Dermis microvascular lymphatic vessel endothelial cell (primary cell): ENCODE measurements around the gene LMO4. TPM values are rescaled to one million over a fixed set of nuclear protein-coding genes. Genes with fewer than 3 reads are reported as not detected.

Source experiments
- DNase-seq, 2 donors: peaks; one replicate each; pipeline versions ENCODE4 v3.0.0 to v3.0.0-alpha.2; 2010; ENCODE audit warnings: low read depth in 2 of 2
- total RNA-seq: library from RNA; depleted of rRNA; stranded (reverse); fragments of >200 nt; gene quantifications from 2 replicates; pipeline ENCODE4 v1.2.1, GENCODE V29; 2014

Gene LMO4, protein sequence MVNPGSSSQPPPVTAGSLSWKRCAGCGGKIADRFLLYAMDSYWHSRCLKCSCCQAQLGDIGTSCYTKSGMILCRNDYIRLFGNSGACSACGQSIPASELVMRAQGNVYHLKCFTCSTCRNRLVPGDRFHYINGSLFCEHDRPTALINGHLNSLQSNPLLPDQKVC
- total RNA-seq = 12.5 and 14.4 TPM in 2 replicates

DNA sequence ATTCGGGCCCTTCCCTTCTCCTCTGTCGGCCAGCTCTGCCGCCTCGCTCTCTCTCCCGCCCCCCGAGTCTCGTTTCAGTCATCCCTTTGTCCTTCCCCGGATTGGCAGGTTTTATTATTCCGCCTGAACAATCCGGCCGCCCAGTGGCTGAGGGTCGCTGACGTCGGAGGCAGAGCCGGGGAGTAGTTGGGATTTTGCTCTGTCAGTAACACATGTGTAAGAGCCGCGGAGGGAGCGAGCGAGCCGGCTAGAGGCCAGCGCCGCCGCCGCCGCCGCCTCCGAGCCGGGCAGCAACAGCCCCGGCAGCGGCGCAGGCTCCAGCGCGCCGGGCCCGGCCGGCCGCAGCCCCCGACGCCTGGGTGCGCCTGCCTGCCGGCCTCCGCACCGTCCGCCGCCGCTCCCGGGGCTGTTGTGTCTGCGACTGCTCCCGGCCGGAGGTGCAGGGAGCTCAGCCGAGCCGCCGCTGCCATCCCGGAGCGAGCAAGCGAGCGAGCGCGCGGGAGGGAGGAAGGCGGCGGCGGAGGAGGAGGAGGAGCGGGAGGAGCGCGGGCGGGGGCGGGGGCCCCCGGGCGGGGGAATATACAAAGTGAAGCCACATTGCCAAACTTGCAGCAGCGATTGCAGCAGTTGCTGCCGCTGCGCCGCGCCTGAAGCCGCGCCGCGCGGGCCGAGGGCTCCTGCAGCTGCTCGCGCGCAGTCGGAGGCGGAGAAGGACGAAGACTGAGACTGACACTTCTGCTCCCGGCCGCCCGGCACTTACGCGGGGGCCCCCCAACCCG is at the start of gene LMO4:
LMO4 (plus strand) TSS at position 609 of the 779 bp plus-strand sequence. CDS start 3,136 bp downstream, outside the sequence.
- DNase-seq = peak; percentile 94 to 99

DNA sequence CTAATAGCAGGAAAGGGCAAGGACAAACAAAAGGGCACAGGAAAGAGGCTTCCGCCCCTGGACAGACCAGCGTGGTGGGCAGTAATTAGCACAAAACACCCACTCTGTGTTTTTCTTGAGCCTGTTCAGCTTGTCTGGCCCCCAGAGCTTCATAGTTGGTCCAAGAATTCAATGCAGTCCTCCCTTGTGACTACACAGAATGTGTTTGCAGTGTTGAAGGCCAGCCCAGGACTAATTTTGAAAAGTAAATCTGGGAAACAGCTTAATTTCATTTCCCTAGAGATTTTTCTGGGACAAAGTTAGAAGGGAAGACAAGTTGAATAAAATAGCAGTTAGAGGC is 49.2 kb upstream of the LMO4 start:
- DNase-seq = no peak

DNA sequence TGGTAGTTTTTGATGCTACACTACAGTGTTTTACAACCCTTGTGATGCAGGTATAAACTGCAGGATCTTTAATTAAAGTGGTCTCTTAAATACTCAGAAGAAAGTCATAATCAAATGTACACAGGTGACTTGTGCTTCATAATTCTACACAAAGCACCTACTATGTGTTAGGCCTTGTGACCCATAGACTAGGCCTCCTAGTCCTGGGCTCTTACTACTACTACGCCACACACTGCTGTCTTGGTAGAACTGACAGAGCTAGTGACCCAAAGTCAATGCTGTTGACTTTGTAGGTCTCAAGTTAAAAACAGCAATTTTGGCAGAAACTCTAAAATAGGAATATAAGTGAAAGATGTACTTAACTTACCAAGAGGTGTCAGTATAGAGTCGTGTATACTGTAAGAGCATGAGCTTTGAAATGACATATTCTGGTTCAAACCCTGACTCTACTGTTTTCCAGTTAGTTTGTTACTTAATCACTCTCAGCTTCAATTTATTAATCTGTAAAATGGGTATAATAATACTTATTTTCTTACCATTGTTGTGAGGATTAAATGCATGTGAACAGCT is 48.6 kb upstream of the LMO4 start:
- peak in 1 of 2 donors; percentile 4 for DNase-seq

DNA sequence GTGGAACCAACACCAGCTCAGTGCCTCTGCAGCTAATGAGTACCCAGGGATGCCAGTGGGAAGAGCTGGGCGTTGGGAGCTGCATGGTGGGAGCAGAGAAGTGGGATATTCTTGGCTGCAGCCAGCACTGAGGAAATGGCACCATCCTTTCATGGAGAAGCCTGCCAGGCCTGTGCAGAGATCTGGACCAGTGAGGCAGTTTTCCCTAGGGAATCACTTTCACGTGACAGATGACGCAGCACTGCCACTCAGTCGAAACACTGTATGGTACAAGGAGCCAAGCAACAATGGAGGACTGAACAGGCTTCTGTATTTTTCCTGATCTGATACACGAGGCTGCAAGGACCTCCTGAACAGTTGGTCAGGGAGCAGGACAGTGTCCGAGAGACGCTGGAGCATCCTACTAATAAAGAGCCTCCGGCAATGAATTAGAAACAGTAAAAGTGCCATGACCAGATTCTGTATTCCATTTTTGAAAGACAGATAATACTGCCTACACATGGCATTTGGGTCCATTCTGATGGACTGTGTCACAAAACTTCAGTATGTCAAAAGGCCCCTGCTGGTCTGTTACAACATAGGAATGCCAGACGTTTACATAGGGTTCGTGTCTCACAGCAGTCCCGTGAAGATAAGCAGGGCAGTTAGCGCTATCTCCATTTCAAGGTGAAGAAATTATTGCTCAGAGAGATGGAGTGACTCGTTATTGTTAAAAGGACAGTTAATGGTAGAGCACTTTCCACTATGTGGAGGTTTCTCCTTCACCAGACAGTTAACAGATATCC is 44.0 kb upstream of the LMO4 start:
- no peak for DNase-seq

DNA sequence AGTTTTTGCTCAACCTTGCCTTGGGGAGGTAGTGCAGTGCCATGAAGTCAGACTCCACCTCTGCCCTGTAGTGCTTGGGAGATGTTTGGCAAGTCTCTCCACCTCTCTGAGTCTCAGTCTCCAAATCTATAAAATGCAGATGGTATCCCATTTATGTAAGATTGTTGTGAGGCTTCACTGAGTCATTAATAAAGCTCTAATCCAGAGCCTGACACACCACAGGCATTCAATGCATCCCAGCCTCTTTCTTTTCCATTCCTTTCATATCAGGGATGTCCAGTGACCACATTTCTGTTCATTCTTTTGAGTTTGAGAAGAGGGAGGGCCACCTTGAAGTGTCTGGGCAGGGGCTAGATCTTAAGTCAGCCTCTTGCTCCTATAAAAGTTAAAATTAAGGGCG is 37.6 kb upstream of the LMO4 start:
- no peak for DNase-seq

DNA sequence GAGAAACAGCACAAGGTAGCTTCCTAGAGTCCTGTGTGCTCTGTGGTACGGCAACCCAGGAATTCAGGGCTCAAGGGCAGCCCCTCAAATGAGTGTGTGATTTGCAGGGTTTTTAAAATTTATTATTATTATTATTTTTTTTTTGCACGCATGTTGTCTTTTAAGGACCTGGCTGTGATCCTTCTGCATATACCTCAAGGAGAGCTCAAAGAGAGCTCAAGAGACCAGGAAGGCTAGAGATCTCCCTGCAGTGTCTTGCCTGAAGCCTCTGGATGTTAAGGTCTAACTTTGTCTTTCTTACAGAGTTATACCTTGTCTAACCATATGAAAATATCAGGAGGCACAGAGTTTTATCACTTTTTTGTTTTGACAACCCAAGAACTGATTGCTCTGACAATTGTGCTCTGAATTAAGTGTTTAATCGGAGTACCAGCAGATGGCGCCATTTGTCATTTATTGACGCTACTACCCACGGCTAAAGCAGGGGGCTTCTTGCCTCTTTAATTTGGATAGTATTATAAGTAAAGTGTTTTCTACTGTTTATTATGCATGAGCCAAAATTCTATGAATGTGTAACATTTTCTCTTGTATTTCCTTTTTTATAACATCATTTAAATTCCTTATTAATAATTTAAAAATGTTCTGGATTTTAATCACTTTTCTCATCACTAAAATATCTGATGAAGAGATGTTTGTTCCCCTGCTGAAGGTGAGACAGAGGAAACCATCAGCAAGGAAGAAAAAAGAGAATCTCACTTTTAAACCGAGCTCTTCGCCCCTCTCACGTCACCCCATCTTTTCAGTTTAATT is 35.8 kb upstream of the LMO4 start:
- peak; percentile 50 to 68 for DNase-seq

DNA sequence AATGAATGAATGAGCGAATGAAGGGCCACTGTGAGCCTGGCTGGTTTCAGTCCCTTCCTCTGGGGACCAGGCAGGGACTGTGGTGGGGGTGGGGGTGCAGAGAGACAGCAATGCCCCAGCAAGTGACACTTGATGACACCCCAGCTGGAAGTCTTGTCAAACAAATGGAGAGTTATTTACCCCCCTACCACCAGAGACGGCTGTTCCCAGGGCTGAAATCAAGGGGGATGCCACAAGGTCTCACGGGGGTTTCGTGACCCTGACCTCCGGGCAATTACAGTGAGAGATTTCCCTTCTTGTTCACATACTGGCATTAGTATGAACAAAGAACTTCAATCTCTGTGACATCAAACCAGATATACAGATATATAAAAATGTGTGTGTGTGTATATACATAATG is 34.0 kb upstream of the LMO4 start:
- no peak for DNase-seq

DNA sequence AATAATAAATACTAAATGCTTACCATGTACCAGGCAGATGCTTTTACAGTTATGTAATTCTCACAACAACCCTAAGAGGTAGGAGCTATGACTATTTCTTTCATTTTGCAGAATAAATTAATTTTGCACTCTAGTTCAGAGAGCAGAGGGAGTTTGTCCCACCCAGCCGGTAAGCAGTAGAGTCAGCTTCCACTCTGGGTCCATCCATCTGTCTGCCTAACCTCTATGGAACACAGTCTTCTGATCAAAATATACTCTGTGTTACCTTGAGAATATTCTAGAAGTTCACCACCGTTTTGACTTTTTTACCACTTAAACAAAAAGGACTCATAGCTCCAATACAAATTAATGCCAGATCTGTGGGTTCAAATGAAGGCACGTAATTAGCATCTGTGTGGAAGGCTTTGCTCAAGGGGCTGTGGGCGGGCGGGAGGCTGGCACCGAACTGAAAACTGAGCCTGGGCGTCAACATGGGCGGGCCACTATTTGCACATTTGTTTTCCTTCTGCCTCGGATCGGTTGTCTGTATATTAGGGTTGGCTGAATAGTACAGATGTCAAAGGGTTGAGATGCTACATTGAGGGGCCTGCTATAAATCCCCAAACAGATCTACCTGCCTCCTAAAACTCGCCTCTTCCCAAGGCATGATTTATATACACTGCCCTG is 33.1 kb upstream of the LMO4 start:
- DNase-seq = no peak

DNA sequence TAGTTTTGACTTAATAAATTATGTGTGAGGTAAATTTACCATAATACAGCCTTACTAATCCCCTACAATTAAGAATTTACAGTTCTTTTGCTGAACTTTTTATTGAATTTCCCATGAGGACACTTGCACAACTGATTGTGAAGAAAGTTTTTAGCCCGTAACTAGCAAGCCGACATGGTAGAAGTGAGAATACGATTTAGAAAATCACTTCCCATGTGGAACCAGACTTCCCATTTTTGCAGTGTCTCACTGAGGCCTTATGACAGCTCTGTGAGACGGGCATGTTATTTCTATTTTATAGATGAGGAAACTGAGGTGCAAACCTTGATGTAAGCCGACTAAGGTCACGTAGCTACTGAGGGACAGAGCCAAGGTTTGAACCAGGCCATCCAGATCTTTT is 32.5 kb upstream of the LMO4 start:
- no peak for DNase-seq

DNA sequence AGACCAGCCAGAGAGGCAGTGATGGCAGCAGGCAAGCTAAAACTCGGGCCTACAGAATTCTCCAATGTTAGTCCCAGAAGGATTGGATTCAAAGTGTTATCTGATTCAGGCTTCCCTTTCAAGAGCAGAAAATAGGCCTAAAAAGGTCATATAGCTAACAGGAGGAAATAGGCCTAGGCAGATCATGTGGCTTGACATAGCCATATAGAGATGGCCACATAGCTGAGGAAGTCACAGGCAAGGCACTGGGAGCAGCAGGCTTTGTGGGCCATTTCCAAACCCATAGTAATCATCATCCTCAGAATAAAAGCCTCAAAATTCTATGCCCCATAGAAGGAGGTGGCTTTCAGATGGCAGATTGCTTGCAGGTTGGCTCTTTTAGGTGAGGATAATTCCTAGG is 29.0 kb upstream of the LMO4 start:
- DNase-seq = no peak

DNA sequence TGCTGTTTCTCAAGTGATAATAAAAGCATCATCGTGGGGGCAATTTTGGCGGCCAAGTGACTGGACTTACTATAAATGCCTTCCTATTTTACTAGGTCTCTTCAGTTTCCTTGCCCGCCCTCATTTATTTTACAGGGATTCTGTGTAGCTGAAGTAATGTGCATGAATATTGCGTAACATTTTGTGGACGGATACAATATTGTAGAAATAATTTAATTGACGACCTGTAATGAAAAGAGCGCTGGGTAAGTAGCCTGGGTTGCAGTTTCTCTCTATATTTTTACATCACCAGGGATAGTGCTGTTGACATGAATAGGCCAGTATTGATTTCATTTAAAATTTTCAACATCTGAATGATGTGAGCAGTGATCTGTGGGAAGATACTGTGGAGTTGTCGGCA is 28.1 kb upstream of the LMO4 start:
- DNase-seq = no peak

DNA sequence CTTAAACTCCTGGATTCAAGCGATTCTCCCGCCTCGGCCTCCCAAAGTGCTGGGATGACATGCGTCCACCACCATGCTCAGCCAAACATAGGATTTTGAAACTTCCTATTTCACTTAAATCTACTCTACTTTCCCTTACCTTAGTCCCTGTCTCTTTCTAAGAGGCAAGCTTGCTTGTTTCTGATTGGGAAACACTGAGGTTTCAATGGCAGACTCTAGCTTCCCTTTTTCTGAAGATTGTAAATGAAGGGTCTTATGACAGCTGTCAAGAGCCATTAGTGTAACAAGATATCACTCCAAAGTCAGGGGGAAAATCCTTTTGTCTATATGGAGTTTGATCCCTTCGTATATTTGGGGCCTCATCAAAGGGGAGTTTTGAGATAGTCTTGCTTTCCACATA is 23.5 kb upstream of the LMO4 start:
- no peak for DNase-seq

DNA sequence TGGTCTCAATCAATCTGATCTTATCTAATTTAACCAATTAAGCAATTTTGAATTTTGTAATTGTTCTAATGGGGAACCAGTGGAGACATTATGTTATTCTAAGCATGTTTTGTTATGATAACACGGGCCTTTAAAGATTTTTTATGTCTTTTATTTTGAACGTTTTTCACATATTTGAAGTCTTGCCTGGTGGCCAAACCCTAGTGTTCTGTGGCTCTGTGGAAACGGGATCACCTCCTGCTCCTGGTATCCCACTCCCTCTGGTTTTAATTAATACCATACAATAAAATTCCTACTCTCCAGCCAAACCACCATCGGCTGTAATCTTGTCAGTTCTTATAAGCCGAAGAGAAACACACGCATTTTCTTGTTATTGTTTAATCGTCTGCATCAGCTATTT is 22.9 kb upstream of the LMO4 start:
- no peak for DNase-seq

DNA sequence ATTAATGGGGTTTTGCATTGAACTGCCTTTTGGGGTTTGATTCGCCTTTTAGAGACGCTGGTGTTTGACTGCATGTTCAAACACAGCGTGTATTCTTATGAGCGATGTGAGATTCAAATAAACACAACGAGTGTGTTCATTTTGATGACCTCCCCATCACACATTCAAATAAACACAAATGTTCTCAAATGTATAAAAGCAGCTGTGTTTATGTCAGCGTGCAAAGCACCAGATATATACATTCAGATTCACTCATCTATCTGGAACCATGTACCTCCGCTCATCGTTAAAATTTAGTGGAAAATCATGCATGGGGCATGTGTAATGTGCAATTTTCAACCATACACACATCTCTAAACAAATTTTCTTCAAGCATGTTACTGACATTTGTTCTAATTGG is 21.4 kb upstream of the LMO4 start:
- DNase-seq = no peak

DNA sequence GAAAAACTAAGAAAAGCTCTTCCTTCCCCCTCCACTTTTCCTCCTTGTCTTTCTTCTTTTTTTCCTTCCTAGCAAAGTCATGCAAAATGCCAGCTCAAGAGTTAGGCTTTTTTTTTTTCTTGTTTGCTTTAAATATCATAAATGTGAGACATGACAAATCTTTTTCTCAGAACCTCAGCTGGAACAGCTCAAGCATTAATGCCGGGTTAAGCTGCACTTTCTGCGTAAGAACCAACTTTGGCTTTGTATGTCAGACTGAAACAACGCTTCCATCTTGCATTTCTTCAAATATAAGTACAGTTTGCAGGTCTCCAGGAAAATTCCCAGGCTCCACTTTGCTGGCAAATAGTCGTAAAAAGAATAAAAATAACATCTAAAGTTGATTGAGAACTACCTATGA is 20.7 kb upstream of the LMO4 start:
- DNase-seq = no peak

DNA sequence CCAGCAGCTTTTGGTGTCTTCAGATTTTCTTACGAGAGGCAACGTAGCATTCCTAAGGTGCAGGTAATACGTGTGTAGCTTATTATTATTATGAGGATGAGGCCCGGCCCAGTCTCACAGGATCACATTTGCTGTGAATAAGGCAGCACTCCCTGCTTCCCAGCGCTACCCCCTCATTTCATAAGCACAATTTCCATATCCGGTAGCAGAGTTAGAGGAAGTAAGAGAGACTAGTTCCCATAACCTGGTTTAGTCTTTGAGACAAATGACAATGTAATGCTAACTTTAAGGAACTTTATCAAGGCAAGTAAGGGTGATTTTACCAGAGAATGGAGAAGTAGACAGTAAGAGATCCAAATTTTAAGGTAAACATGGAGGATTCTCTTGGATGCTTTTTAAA is 14.6 kb upstream of the LMO4 start:
- no peak for DNase-seq

DNA sequence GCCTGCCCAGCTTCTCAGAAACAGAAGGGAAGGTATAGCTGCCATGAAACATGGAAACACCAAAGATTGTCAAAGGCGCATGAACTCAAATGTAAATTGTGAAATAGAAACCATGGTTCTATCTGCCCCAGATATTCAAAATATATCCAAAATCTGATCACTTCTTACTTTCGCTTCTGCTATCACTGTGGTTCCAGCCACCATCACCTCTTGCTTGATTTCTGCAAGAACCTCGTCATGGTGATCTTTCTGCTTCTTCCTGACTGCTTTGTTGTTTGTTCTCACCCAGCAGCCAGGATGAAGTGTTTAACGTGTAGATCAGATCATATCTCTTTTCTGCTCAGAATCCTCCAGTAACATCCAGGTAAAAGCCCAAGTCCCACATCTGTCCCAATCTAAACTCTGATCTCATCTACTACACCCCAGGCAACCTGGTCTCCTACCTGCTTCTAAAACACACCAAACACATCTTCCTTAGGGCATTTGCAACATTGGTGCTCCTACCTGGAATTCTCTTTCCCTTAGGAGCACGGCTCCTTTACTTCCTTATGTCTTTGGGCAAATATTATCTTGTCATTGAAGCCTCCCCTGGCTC is 10.5 kb upstream of the LMO4 start:
- no peak for DNase-seq

DNA sequence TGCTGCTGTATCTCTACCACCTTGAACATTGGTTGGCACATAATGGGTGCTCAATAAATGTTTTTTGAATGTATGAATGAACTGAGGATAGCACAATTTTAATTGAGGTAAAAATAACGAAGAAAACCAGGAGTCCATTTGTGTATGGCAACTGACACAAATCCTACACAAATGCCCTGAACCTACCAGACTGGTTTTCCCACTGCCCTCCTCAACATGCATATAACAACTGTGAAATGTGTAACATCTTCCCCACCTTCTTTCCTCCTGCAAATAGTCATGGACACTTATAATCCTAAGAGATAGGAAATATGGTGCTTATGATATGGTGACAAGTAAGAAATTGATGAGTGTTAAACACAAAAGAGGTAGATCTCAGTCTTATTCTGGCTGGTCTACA is 9.9 kb upstream of the LMO4 start:
- no peak for DNase-seq

DNA sequence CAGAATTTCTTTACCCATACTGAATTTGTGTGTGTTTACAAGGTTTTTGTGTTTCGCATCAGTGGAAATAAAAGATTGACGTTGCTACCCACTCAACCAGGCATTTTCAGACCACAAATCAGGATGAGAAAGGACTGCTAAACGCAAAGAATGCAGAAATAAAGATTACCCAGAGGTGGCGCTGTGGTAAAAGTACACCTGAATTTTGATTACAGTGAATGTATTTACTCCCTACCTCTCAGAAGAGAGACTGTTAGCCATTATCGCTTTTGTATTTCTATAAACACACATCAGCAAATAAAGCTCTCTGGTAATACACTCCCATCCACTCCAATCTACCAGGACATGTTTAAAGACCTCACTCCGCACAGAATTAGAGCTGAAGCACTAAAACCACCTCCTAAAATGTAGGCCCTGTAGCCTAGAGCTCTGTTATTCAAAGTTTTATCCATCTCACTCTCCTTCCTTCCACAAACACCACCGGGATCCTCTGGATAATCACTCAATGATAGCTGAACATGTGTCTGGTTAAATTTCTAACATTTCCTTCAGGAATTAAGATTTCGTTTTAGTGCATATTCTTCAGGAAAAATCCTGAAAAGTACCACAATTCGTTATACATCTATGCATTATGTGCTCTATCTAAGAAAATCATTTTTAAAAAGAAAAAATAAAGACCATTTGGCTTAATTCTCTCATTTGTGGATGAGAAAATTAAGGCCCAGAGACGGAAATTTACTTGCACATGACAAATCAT is 2.5 kb upstream of the LMO4 start:
- DNase-seq = peak; percentile 51 to 67
